Retina (tissue), 1 donor: ENCODE measurements around the gene TULP4.
"Not testable (repeated sequence)": the region's sequence is repeated elsewhere in the genome, so short reads cannot be mapped to it uniquely, and the experiment has no call there.

Experiments
- DNase-seq: peaks from one replicate; pipeline ENCODE4 v3.0.0-alpha.2; 2016

The TULP4 gene

DNA sequence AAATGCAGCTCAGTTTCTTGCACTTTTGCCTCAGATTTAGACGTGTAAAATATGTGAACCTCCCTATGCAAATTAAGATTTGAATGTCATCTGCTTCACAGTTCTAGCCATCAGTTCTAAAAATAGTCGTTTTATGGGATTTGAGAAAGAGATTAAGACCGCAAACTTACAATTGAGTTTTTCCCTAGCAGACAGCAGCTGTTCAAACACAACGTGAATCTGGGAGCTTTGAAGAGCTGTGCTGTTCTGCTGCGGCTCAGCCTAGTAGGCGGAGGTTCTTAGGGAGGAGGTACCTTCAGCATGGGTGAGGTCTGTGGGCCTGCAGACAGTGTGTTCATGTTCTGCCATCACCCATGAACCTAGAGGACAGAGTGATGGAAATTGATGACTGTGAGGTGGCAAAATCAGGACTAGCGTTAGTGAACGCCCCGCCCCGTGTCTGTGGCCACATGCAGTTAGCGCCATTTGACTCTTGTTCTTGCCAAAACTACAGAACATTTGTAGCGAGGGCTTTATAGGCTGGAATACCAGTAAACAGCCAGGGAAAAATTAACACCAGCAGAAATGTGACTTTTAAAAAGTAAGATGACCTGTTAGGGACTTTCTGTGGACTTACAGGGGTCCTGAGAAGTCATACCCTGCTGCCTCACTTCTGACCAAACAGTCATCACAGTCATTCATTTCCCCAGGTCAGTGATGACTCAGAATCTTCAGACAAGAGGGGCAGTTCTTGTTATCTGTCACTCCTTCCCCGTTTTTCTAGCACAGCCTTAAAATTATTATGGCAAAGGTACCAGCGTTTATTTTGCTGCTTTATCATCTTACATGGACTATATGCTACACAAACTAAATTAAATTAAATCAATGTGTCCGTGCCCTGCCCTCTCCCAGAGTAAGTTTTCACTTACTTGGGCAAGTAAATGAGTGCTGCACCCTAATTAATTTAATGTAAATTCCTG lies 163.4 kb downstream of the TULP4 start:
- DNase-seq = no peak

DNA sequence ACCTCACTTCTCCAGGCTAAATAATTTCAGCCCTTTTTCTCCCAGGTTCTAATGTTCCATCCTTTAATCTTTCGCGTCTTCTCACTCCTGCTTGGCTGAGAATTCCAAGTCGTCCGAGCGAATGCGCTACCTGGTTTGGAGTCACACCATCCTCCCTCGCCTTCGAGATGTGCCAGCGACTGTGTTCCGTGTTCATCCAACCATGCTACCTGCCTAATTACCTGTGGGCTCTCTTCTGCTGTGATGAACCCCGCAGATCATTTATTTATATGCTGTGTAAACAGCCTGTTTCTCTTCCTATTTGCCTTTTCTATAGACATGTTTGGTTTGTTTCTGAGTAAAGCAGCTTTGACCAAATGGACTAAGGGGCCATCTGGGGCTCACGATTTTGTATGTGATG lies 164.1 kb downstream of the TULP4 start:
- no peak for DNase-seq

DNA sequence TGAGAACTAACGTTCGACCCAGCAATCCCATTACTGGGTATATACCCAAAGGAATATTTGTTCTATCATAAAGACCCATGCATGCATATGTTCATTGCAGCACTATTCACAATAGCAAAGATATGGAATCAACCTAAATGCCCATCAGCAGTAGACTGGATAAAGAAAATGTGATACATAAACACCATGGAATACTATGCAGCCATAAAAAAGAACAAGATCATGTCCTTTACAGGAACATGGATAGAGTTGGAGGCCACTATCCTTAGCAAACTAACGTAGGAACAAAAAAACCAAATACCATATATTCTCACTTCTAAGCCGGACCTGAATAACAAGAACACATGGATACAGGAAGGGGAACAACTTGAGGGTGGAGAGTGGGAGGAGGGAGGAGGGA lies 165.5 kb downstream of the TULP4 start:
- not testable (repeated sequence) for DNase-seq

DNA sequence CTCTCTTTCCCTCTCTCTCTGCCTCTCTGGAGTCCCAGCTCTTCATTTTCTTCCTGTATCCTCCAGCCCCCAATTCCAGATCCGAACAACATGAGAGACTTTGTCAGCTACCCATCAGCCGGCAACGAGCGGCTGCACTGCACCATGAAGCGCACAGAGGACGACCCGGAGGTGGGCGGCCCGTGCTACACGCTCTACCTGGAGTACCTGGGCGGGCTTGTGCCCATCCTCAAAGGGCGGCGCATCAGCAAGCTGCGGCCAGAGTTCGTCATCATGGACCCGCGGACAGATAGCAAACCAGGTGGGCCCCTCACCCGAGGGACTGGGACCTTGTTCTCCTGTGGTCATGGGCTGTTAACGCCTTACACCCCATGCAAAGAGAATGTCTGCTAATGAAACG lies 168.7 kb downstream of the TULP4 start:
- DNase-seq = no peak

DNA sequence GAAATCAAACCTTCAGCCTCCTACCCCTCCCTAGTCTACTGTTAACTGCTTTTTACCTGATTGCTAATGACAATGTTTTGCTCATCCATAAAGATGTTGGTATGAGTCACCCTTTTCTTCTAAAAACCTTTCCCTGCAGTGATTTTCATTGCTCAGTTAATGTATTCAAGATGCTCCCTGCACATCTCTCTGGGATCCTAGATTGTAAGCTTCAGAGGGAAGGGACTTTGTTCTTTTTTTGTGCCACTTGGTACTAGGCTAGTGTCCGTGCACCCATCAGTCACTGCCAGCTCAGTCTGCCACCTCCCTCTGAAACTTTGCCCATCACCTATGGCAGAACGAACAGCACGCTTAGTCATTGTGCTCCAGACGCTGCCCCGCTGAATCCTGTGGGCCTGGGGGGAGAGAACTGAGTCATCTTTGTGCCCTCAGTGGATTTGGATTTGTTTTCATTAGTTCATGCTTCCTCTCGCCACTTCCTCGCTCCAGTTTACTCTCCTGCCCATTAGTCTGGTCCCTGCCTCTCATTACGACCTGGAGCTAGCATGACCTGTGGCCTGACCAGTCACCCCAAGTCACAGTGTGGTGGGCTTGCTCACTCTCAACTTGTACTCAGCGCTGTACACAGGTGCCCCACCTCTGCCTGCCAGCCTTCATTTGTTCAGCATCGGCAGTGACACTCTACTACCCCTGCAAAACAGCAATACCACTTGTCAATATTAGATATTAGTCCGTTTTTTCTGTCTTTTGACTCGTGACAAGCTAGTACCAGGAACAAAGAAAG lies 169.6 kb downstream of the TULP4 start:
- no peak for DNase-seq

DNA sequence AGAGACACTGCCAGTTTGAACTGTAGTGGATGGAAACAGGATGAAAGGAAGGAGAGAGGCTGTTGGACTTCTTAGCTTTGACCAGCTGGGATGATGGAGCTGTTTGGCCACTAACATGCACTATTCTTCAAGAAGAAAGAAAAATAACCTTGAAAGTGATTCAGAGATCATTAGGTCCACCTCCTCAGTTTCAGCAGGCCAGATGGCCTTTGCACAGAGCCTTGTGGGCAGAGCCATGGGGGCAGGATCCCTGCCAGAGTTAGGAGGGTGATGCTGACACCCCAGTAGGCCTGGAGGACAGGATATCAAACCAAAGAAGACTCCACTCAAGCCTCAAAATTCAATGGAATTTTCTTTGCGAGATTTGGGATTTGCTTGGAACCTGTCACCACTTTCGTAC lies 173.2 kb downstream of the TULP4 start:
- DNase-seq = no peak

DNA sequence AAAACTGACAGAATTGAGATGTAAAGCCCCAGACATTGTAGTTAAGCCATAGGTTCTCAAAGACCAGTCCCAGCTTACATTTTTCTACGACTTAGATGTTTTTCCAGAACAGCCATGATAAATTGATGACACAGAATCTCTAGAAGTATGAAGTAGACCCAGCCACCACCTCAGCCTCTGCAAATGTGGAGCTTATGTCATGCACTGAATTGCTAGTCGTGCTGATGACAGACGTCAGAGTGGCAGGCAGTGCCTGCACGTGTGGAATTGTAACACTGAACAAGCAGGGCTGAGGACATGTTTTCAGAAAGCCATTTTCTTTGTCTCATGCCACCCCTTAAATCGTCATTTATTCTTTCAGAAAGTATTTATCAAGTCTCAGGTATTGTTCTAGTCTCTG lies 175.2 kb downstream of the TULP4 start:
- DNase-seq = no peak

DNA sequence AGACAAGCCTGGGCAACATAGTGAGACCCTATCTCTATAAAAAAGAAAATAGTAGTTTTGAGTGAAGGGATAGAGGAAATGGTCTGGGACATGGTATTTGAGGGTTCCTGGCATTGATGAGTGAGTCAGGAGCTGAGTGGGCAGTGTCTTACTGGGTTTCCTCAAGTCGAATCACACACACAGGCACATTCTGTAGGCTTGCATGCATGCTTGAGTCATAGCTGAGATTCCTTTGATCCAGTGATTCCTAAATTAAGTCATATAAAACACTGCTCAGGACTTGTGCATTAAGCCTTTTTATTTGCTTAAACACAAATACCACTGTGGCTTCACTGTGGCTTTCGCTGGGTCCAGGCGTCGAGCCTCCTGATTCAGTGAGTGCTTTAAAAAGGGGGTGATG lies 175.8 kb downstream of the TULP4 start:
- DNase-seq = no peak

DNA sequence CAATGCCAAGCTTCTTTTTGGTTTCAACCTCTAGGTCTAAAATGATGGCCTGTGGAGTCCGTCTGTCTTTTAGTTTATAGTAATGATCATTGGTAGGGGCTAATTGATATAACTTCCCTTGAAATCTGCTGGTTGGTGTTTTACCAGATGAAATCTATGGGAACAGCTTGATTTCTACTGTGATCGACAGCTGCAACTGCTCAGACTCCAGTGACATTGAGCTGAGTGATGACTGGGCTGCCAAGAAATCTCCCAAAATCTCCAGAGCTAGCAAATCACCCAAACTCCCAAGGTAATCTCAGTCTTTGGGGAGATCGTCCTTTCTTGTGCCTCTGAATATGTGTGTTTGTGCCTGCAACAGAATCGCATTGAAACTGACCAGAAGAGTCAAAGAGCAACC lies 177.2 kb downstream of the TULP4 start:
- DNase-seq = no peak

DNA sequence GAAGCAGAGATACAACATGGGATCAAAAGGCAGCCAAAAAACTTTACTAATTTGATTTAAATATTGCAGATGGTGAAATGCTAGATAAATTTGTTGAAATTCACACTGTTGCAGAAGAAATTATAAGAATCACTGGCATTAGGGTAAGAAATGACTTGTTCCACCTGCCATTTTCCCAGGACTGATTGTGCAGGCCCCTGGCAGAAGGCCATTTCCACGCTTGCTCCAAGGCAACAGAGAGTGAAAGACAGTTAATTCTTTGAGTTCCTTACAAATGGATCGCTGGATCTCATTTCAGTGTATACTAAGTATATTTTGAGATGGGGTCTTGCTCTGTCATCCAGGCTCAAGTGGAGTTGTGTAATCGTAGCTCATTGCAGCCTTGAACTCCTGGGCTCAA lies 180.6 kb downstream of the TULP4 start:
- DNase-seq = no peak

DNA sequence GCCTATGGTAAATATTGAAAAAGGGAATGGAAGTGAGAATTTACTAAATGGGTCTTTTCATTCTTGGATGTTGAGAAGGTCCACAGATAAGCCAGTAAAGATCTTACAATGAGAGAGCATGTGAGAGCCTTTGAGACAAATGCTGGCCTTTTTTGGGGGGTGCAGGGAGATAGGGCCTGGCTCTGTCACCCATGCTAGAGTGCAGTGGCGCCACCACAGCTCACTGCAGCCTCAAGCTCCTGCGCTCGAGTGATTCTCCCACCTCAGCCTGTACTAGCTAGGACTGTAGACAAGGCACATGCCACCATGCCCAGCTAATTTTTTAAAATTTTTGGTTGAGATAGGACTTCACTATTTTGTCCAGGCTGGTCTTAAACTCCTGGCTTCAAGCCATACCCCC lies 184.4 kb downstream of the TULP4 start:
- DNase-seq = no peak

DNA sequence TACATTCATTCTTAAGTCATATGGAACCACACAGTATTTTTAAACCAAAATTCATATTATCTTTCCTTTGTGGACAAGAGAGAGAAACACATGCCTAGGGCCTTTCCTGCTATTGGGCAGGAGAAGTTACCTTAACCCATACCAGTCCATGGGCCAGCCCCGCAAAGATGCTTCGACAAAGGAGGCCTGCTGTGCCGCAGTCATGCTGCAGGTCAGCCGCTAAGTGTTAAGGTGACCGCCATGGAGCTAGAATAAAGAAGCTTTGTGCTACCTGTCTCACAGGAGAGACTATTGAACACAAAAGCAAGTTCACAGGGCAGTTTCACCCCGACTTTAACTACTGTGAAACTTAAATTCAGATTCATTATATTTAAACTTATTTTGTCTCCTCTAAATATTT lies 185.4 kb downstream of the TULP4 start:
- DNase-seq = no peak

DNA sequence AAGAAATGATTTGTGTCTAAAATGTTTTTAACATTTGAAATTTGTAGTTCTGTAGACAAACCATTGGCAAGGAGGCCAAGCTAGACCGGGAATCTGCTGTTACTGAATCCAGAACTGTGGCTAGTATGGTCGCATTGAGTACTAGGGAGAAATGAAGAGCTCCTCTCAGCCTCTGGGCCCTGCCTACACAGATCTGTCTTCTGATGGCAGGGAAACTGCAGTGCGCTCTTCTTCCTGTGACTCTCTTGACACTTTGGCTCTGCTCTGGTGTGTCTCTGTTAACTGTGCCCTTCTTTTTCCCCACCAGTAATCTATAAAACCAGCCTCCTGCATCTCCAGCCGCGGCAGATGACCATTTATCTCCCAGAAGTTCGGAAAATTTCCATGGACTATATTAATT lies 186.1 kb downstream of the TULP4 start:
- DNase-seq = no peak

DNA sequence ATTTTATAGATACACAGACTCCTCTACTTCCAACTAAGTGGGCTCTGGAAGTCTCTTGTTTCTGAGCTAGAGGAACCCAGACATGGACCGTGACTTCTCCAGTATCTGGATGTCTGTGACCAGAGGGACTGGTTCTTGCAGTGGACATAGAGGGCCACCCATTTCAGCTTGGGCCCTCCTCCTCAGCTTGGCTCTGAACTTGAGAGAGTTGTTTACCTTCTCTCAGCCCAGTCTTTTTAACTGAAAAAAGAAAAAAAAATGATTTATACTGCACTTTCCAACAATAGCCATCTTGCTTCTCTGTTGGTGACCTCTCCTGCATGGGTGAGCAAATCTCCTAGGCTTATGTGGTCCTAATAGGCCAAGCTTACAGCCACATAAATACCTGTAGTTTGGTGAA lies 187.3 kb downstream of the TULP4 start:
- DNase-seq = no peak

DNA sequence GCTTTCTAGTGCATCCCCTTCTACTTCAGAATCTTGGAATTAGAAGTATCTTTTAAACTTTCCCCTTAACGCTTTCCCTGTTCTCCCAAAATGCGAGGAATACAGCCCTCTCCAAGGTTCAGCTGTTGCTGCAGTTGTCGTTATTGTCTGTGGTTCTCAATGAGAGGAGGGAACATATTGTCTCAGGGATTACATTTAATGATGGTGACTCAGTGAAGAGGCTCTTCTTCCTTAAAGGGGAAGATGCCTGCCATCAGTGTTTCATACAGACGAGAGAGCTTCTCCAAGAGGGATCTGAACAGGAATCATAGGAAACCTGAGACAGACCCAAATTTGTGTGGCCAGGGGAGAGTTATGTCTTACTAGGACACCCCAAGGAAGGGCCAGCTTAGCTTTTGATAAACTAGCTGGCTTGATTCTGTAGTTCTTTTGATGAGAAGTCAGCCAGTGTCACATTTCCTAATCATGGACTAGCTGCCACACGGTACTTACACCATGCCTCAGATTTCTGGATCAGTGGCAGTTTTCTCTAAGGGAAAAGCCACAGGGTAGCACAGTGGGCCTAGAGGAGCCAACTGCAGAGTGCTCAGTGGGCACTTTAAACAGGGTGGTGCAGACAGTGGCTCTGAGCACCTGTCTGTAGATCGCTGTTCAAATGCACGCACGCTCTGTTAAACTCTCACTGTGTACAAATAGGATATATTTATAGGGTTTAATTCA lies 187.9 kb downstream of the TULP4 start:
- no peak for DNase-seq

DNA sequence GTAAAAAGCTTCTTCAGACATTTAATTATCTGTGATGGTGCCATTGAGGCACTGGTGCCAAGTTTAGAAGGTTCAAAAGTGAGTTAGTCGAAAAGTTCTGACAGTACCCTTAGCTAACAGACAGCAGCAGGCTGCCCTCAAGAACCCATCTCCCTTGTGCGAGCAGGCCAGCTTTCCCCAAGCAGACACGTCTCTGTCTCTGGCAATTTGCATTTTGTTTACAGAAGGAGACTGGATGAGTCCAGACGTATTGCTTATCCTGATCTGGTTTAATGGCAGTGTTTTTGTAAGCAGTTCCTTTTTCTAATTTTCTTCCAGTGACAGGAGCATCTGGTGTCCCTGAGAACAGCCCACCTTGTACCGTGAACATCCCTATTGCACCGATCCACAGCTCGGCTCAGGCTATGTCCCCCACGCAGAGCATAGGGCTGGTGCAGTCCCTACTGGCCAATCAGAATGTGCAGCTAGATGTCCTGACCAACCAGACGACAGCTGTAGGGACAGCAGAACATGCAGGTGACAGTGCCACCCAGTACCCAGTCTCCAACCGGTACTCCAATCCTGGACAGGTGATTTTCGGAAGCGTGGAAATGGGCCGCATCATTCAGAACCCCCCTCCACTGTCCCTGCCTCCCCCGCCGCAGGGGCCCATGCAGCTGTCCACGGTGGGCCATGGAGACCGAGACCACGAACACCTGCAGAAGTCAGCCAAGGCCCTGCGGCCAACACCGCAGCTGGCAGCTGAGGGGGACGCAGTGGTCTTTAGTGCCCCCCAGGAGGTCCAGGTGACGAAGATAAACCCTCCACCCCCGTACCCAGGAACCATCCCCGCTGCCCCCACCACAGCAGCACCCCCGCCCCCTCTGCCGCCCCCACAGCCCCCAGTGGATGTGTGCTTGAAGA lies 189.3 kb downstream of the TULP4 start:
- no peak for DNase-seq

DNA sequence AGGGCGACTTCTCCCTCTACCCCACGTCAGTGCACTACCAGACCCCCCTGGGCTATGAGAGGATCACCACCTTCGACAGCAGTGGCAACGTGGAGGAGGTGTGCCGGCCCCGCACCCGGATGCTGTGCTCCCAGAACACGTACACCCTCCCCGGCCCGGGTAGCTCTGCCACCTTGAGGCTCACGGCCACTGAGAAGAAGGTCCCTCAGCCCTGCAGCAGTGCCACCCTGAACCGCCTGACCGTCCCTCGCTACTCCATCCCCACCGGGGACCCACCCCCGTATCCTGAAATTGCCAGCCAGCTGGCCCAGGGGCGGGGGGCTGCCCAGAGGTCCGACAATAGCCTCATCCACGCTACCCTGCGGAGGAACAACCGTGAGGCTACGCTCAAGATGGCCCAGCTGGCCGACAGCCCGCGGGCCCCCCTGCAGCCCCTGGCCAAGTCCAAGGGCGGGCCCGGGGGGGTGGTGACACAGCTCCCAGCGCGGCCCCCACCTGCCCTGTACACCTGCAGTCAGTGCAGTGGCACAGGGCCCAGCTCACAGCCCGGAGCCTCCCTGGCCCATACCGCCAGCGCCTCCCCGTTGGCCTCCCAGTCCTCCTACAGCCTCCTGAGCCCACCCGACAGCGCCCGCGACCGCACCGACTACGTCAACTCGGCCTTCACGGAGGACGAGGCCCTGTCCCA lies 190.1 kb downstream of the TULP4 start:
- DNase-seq = no peak

DNA sequence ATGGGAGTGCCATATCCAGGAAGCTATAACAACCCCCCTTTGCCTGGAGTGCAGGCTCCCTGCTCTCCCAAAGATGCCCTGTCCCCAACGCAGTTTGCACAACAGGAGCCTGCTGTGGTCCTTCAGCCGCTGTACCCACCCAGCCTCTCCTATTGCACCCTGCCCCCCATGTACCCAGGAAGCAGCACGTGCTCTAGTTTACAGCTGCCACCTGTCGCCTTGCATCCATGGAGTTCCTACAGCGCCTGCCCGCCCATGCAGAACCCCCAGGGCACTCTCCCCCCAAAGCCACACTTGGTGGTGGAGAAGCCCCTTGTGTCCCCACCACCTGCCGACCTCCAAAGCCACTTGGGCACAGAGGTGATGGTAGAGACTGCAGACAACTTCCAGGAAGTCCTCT lies 191.0 kb downstream of the TULP4 start:
- no peak for DNase-seq

DNA sequence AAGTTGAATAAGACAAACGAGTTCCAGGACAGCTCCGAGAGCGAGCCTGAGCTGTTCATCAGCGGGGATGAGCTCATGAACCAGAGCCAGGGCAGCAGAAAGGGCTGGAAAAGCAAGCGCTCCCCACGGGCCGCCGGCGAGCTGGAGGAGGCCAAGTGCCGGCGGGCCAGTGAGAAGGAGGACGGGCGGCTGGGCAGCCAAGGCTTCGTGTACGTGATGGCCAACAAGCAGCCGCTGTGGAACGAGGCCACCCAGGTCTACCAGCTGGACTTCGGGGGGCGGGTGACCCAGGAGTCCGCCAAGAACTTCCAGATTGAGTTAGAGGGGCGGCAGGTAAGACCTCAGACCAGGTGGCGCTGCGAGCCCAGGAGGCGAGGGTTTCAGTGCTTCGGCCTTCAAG lies 191.6 kb downstream of the TULP4 start:
- DNase-seq = no peak

DNA sequence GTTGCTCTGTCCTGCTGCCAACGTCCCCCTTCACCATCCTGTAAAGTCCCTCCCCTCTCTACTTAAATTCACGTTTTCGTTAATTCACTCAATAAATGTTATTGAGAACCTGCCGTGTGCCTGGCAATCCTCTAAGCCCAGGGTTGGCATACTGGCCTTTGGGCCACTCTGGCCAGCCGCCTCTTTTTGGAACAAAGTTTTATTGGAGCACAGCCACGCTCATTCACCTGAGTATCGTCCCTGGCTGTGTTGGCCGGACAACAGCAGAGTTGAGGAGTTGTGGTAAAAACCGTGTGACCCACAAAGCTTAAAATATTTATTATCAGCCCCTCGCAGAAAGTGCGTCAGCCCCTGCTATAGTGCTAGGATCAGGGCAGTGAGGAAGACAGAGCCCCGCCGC lies 192.9 kb downstream of the TULP4 start:
- DNase-seq = no peak

DNA sequence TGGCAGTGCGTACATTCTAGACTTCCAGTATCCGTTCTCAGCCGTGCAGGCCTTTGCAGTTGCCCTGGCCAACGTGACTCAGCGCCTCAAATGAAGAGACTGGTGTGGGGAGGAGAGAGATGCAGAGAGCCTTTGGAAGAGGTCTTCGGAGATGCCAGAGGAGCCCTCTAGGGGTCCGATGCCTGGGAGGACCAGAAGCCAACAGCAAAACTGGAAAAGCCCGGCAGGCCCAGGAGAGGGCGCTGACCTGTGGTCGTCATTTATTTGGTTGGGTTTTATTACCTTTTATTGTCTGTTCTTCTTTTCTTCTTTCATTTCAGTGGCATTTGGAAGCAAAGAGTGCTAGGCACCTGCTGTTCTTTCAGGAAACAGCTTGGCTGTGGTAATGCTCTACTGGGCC lies 194.3 kb downstream of the TULP4 start:
- no peak for DNase-seq

DNA sequence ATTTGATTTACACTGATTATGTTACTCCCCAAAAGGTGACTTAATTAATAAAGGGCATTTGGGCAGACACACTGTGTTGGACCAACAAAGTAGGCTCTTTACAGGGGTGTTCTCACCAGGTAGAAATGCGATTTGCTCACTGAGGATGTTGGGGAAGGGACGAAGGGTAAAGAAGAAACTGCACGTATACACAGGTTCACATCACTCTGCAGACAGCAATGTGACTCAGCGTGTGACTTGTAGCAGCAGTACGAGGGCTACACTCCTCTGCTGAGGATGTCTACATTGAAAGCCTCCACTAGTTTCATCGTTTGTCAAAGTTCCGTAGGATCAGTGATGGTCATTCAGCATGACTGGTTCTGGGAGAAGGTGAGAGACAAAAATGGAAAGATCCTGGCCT lies 194.9 kb downstream of the TULP4 start:
- DNase-seq = no peak
